Activated naive CD4-positive, alpha-beta T cell treated with anti-CD3 and anti-CD28 coated beads, Interleukin-2, amount 50 U/mL, for 24 hours (primary cell): ENCODE measurements around the gene TLK1.
A peak's percentile ranks its signal among the peaks of the same experiment; 100 is the strongest.

Source experiments
- H3K27ac Mint-ChIP-seq: one replicate; pipeline ENCODE4 v1.8.0; 2021; ENCODE audit warnings: mild to moderate bottlenecking, mixed read lengths
- H3K27me3 Mint-ChIP-seq: one replicate; pipeline ENCODE4 v1.8.0; 2021; ENCODE audit warnings: mixed read lengths
- H3K36me3 Mint-ChIP-seq: one replicate; pipeline ENCODE4 v1.8.0; 2021; ENCODE audit warnings: mixed read lengths
- H3K4me1 Mint-ChIP-seq: one replicate; pipeline ENCODE4 v1.8.0; 2021; ENCODE audit warnings: mixed read lengths
- H3K4me3 Mint-ChIP-seq: one replicate; pipeline ENCODE4 v1.8.0; 2021; ENCODE audit warnings: mild to moderate bottlenecking, mixed read lengths
- H3K9me3 Mint-ChIP-seq: one replicate; pipeline ENCODE4 v1.8.0; 2021; ENCODE audit warnings: mixed read lengths

The TLK1 gene

DNA sequence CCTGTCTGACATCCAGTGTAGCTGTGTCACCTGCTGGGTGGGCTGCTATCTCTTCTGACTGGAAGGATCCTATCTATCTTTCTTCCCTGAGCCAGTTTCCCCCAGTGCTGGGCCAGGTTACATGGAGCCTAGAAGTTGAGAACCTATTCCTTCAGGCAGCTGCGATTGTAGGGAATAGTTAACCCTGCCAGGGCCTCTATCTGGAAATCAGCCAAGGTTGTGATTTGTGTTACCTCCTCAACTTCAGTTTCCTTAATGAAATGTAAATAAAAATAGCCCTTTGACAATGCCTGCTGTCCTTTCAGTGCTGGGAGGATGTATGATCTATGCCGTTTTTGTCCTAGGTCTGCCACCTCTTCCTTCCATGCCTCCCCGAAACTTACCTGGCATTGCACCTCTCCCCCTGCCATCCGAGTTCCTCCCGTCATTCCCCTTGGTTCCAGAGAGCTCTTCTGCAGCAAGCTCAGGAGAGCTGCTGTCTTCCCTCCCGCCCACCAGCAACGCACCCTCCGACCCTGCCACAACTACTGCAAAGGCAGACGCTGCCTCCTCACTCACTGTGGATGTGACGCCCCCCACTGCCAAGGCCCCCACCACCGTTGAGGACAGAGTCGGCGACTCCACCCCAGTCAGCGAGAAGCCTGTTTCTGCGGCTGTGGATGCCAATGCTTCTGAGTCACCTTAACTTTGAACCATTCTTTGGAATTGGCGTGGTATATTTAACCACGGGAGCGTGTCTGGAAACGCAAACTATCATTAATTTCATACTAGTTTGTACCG is 195.1 kb downstream of the TLK1 start:
- peak overlapping the region; percentile 9 for H3K27ac Mint-ChIP-seq
- H3K36me3 Mint-ChIP-seq = peaks cover 6% of the 10 kb centered on the region

GRCh38 chr2:170963386-170963785 is 197.3 kb downstream of the TLK1 start:
- H3K4me1 Mint-ChIP-seq = no peaks in the 10 kb centered on the region
- peaks cover 8% of the 10 kb centered on the region for H3K36me3 Mint-ChIP-seq

More for the DNA sequence above, 195.1 kb downstream of the TLK1 start:
- Mint-ChIP-seq H3K4me1 (no peaks in the 10 kb centered on the region), H3K27me3 (no peaks in the 10 kb centered on the region), H3K4me3 (no peak overlapping the region), H3K9me3 (no peaks in the 10 kb centered on the region)

GRCh38 chr2:170953941-170954340 is 206.8 kb downstream of the TLK1 start:
- Mint-ChIP-seq H3K4me3 (no peak overlapping the region), H3K27ac (no peak overlapping the region), H3K36me3 (peaks cover 28% of the 10 kb centered on the region), H3K27me3 (no peaks in the 10 kb centered on the region), H3K9me3 (no peaks in the 10 kb centered on the region), H3K4me1 (peaks cover 6% of the 10 kb centered on the region)

More at GRCh38 chr2:170963386-170963785, 197.3 kb downstream of the TLK1 start:
- H3K27ac Mint-ChIP-seq = no peak overlapping the region
- no peaks in the 10 kb centered on the region for H3K9me3 Mint-ChIP-seq
- no peak overlapping the region for H3K4me3 Mint-ChIP-seq
- no peaks in the 10 kb centered on the region for H3K27me3 Mint-ChIP-seq

DNA sequence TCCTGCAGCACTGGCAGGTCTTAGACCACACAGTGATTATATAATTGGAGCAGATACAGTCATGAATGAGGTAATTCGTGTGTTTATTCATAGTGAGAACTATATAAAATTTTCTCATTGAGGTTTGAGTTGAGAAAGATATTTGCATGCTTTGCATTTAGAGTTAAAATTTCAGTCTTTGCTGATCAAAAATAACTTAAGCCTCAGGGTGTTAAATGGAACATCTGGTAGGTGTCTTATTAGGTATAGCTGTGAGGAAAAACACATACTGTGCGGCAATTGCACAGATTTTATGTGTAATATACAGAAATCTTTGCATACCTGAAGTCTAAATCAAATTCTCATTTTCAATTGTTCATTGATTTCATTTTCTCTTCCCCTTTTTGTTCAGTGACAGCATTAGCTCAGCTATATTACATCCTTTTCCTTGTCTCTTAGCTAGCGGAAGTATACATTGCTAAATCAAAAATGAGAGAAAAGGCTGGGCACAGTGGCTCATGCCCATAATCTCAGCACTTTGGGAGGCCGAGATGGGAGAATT is 210.4 kb downstream of the TLK1 start:
- Mint-ChIP-seq H3K9me3 (no peaks in the 10 kb centered on the region), H3K4me1 (peaks cover 13% of the 10 kb centered on the region), H3K36me3 (peaks cover 23% of the 10 kb centered on the region), H3K27me3 (no peaks in the 10 kb centered on the region), H3K27ac (no peak overlapping the region), H3K4me3 (no peak overlapping the region)

- no peak overlapping the region for H3K4me3 Mint-ChIP-seq
- H3K9me3 Mint-ChIP-seq = no peaks in the 10 kb centered on the region
- no peak overlapping the region for H3K27ac Mint-ChIP-seq
- no peaks in the 10 kb centered on the region for H3K27me3 Mint-ChIP-seq
- peaks cover 15% of the 10 kb centered on the region for H3K36me3 Mint-ChIP-seq
- peaks cover 19% of the 10 kb centered on the region for H3K4me1 Mint-ChIP-seq
These were observed 211.3 kb downstream of the TLK1 start for GRCh38 chr2:170949415-170949814.

GRCh38 chr2:170944545-170944944 is 216.1 kb downstream of the TLK1 start:
- Mint-ChIP-seq H3K27me3 (no peaks in the 10 kb centered on the region), H3K36me3 (peaks cover 8% of the 10 kb centered on the region), H3K4me1 (peaks cover 57% of the 10 kb centered on the region), H3K9me3 (no peaks in the 10 kb centered on the region), H3K27ac (no peak overlapping the region), H3K4me3 (no peak overlapping the region)

DNA sequence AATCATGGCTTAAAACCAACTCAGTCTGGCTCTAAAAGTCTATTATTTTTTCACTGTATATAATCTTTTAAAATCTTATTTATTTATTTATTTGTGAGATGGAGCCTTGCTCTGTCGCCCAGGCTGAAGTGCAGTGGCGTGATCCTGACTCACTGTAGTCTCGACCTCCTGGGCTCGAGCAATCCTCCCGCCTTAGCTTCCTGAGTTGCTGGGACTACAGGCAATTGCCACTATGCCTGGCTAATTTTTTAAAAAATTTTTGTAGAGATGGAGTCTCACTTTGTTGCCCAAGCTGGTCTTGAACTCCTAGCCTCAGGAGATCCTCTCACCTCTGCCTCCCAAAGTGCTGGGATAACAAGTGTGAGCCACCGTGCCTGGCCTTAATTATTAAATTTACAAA is 217.1 kb downstream of the TLK1 start:
- peaks cover 67% of the 10 kb centered on the region for H3K4me1 Mint-ChIP-seq
- H3K36me3 Mint-ChIP-seq = peaks cover 8% of the 10 kb centered on the region
- H3K4me3 Mint-ChIP-seq = no peak overlapping the region
- H3K27me3 Mint-ChIP-seq = no peaks in the 10 kb centered on the region
- no peaks in the 10 kb centered on the region for H3K9me3 Mint-ChIP-seq
- no peak overlapping the region for H3K27ac Mint-ChIP-seq

- H3K9me3 Mint-ChIP-seq = no peaks in the 10 kb centered on the region
- H3K4me3 Mint-ChIP-seq = no peak overlapping the region
- no peak overlapping the region for H3K27ac Mint-ChIP-seq
- H3K4me1 Mint-ChIP-seq = peaks cover 72% of the 10 kb centered on the region
- no peaks in the 10 kb centered on the region for H3K27me3 Mint-ChIP-seq
- peaks cover 8% of the 10 kb centered on the region for H3K36me3 Mint-ChIP-seq
These were observed 217.7 kb downstream of the TLK1 start for GRCh38 chr2:170943041-170943440.

GRCh38 chr2:170942615-170943014 is 218.1 kb downstream of the TLK1 start:
- Mint-ChIP-seq H3K4me1 (peaks cover 76% of the 10 kb centered on the region), H3K9me3 (no peaks in the 10 kb centered on the region), H3K27ac (no peak overlapping the region), H3K4me3 (no peak overlapping the region), H3K36me3 (peaks cover 8% of the 10 kb centered on the region), H3K27me3 (no peaks in the 10 kb centered on the region)
